Measurements from ENCODE around the gene GSS. TPM values are rescaled to one million over a fixed set of nuclear protein-coding genes. Genes with fewer than 3 reads are reported as not detected.
A peak's percentile ranks its signal among the peaks of the same experiment; 100 is the strongest.

GSS gene
- total RNA-seq = 10 to 100 TPM; 84.3 to 86.0 TPM

- Mint-ChIP-seq H3K4me1 (ENCODE audit: low read depth) (peaks cover 30% of the 10 kb centered on the region), H3K9me3 (no peaks in the 10 kb centered on the region), H3K36me3 (ENCODE audit: low read depth) (peaks cover 5% of the 10 kb centered on the region), H3K4me3 (peak within 1 kb of the TSS; percentile 98), H3K27me3 (ENCODE audit: low read depth) (no peaks in the 10 kb centered on the region), H3K27ac (peak within 1 kb of the TSS; percentile 92)
- intact Hi-C loops (cut with micrococcal nuclease) = loop anchor here (1.0 to 5.0 kb wide), 9 partner anchors 37 to 592 kb away; partner anchors contain the start of genes EDEM2, ITCH, MMP24OS and NCOA6
- peak; percentile 99 for DNase-seq
- CTCF ChIA-PET = interaction anchor here (0.6 to 6.5 kb wide), 11 partner anchors 10 to 122 kb away, joined by 3 to 122 read pairs (median 4); partner anchors contain the start of genes ACSS2 and GGT7
Observed at GRCh38 chr20:34955231-34956040, at the start of gene GSS, which contains the start of gene MYH7B. Gene GSS, minus strand, starts transcription at chr20:34955806. Its CDS starts 3,954 bp downstream, at chr20:34951852. Gene MYH7B, plus strand, starts transcription at chr20:34955868. Its CDS starts 22,138 bp downstream, at chr20:34978006.

- Mint-ChIP-seq H3K36me3 (ENCODE audit: low read depth) (peaks cover 12% of the 10 kb centered on the region), H3K4me3 (no peak overlapping the region), H3K4me1 (ENCODE audit: low read depth) (no peaks in the 10 kb centered on the region), H3K27me3 (ENCODE audit: low read depth) (no peaks in the 10 kb centered on the region), H3K27ac (no peak overlapping the region), H3K9me3 (no peaks in the 10 kb centered on the region)
- intact Hi-C loops (cut with micrococcal nuclease) = no loop called here
- CTCF ChIA-PET = no interaction called here
- no peak for DNase-seq
Observed at GRCh38 chr20:35004749-35005462, 49.3 kb upstream of the GSS start.

DNA sequence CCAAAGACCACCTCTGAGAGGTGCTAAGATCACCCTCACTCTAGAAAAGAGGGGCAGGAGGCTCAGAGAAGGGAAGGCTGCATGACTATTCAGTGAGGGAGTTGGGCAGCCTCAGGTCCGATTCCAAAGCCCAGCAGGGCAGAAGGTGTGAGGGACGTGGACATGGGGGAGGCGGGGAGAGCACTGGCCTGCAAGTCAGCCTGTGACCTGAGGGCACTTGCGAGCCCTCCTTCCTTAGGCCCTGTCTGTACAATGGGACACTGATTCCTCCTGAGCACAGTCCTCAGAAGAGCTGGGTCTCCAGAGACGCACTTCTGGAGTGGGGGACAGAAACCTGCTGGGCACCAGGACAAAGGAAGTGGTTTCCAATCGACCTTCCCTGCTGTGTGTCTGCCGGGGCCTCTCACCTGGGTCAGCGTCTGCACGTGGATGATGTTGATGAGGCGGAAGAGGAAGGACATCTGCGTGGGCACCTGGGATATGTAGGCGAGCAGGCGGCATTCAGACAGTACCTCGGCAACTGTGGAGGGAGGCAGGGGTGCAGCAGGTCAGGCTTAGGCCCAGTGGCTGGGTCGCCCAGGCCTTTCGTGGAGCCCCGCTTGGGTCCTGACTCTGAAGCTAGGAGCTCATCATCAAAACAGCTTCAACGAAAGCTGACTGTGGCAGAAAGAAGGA lies 48.6 kb upstream of the GSS start:
- Mint-ChIP-seq H3K27ac (no peak overlapping the region), H3K36me3 (ENCODE audit: low read depth) (peaks cover 14% of the 10 kb centered on the region), H3K27me3 (ENCODE audit: low read depth) (no peaks in the 10 kb centered on the region), H3K4me1 (ENCODE audit: low read depth) (no peaks in the 10 kb centered on the region), H3K9me3 (no peaks in the 10 kb centered on the region), H3K4me3 (no peak overlapping the region)
- no peak for DNase-seq
- CTCF ChIA-PET = no interaction called here
- intact Hi-C loops (cut with micrococcal nuclease) = no loop called here

- CTCF ChIA-PET = no interaction called here
- peaks cover 15% of the 10 kb centered on the region for H3K36me3 Mint-ChIP-seq (ENCODE audit: low read depth)
- intact Hi-C loops (cut with micrococcal nuclease) = no loop called here
Observed at GRCh38 chr20:35003211-35004031, 47.8 kb upstream of the GSS start.

GRCh38 chr20:35002426-35003210 lies 47.0 kb upstream of the GSS start:
- Mint-ChIP-seq H3K9me3 (no peaks in the 10 kb centered on the region), H3K4me1 (ENCODE audit: low read depth) (no peaks in the 10 kb centered on the region), H3K4me3 (no peak overlapping the region), H3K36me3 (ENCODE audit: low read depth) (peaks cover 16% of the 10 kb centered on the region), H3K27ac (no peak overlapping the region), H3K27me3 (ENCODE audit: low read depth) (no peaks in the 10 kb centered on the region)
- no peak for DNase-seq
- intact Hi-C loops (cut with micrococcal nuclease) = no loop called here
- CTCF ChIA-PET = no interaction called here

More at GRCh38 chr20:35003211-35004031, 47.8 kb upstream of the GSS start:
- Mint-ChIP-seq H3K27ac (no peak overlapping the region), H3K27me3 (ENCODE audit: low read depth) (no peaks in the 10 kb centered on the region), H3K4me3 (no peak overlapping the region), H3K9me3 (no peaks in the 10 kb centered on the region), H3K4me1 (ENCODE audit: low read depth) (no peaks in the 10 kb centered on the region)
- DNase-seq = no peak

- H3K9me3 Mint-ChIP-seq = no peaks in the 10 kb centered on the region
- CTCF ChIA-PET = interaction anchor here (0.6 to 1.5 kb wide), 3 partner anchors 98 to 127 kb away, joined by 3 to 4 read pairs (median 3); no protein-coding TSS in a partner anchor
- H3K4me3 Mint-ChIP-seq = no peak overlapping the region
- H3K27ac Mint-ChIP-seq = no peak overlapping the region
- intact Hi-C loops (cut with micrococcal nuclease) = no loop called here
- DNase-seq = peak; percentile 33
- no peaks in the 10 kb centered on the region for H3K4me1 Mint-ChIP-seq (ENCODE audit: low read depth)
- peaks cover 17% of the 10 kb centered on the region for H3K36me3 Mint-ChIP-seq (ENCODE audit: low read depth)
- no peaks in the 10 kb centered on the region for H3K27me3 Mint-ChIP-seq (ENCODE audit: low read depth)
Observed at GRCh38 chr20:35001596-35002362, 46.2 kb upstream of the GSS start.

GRCh38 chr20:35000922-35001595 lies 45.5 kb upstream of the GSS start:
- intact Hi-C loops (cut with micrococcal nuclease) = no loop called here
- peak overlapping the region; percentile 18 for H3K27ac Mint-ChIP-seq
- no peaks in the 10 kb centered on the region for H3K9me3 Mint-ChIP-seq
- peaks cover 17% of the 10 kb centered on the region for H3K36me3 Mint-ChIP-seq (ENCODE audit: low read depth)
- CTCF ChIA-PET = interaction anchor here (0.6 to 1.5 kb wide), 2 partner anchors 97 to 126 kb away, joined by 3 to 4 read pairs; no protein-coding TSS in a partner anchor
- no peak overlapping the region for H3K4me3 Mint-ChIP-seq
- no peaks in the 10 kb centered on the region for H3K4me1 Mint-ChIP-seq (ENCODE audit: low read depth)
- no peaks in the 10 kb centered on the region for H3K27me3 Mint-ChIP-seq (ENCODE audit: low read depth)
- DNase-seq = no peak

- intact Hi-C loops (cut with micrococcal nuclease) = no loop called here
- H3K27ac Mint-ChIP-seq = peak overlapping the region; percentile 18
- CTCF ChIA-PET = interaction anchor here (1.5 kb wide), 1 partner anchor 126 kb away, joined by 4 read pairs; no protein-coding TSS in a partner anchor
- no peaks in the 10 kb centered on the region for H3K27me3 Mint-ChIP-seq (ENCODE audit: low read depth)
- no peaks in the 10 kb centered on the region for H3K9me3 Mint-ChIP-seq
- peaks cover 18% of the 10 kb centered on the region for H3K36me3 Mint-ChIP-seq (ENCODE audit: low read depth)
- no peak for DNase-seq
- no peak overlapping the region for H3K4me3 Mint-ChIP-seq
- H3K4me1 Mint-ChIP-seq (ENCODE audit: low read depth) = no peaks in the 10 kb centered on the region
Observed at GRCh38 chr20:35000311-35000921, 44.8 kb upstream of the GSS start.

DNA sequence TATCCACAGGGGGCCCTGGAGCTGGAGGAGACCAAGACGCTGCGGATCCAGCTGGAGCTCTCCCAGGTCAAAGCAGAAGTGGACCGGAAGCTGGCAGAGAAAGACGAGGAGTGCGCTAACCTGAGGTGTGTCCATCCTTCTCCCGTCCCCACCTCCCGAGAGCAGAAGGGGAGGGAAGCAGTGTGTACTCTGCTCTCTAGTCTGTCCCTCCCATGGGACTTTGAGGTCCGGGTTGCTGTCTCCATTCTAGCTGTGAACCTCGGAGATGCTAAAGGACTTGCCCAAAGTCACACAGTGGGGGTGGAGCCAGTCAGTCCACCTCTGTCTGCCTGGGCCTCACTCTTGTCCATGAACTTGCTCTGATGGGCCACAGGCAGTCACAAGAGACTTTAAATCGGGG lies 44.2 kb upstream of the GSS start:
- intact Hi-C loops (cut with micrococcal nuclease) = no loop called here
- Mint-ChIP-seq H3K36me3 (ENCODE audit: low read depth) (peaks cover 18% of the 10 kb centered on the region), H3K9me3 (no peaks in the 10 kb centered on the region), H3K4me3 (no peak overlapping the region), H3K4me1 (ENCODE audit: low read depth) (no peaks in the 10 kb centered on the region), H3K27ac (no peak overlapping the region), H3K27me3 (ENCODE audit: low read depth) (no peaks in the 10 kb centered on the region)
- no peak for DNase-seq
- CTCF ChIA-PET = no interaction called here

GRCh38 chr20:34999021-34999451 lies 43.4 kb upstream of the GSS start:
- intact Hi-C loops (cut with micrococcal nuclease) = no loop called here
- peaks cover 13% of the 10 kb centered on the region for H3K36me3 Mint-ChIP-seq (ENCODE audit: low read depth)
- no peak for DNase-seq
- H3K27me3 Mint-ChIP-seq (ENCODE audit: low read depth) = no peaks in the 10 kb centered on the region
- H3K4me1 Mint-ChIP-seq (ENCODE audit: low read depth) = no peaks in the 10 kb centered on the region
- no peaks in the 10 kb centered on the region for H3K9me3 Mint-ChIP-seq
- no peak overlapping the region for H3K4me3 Mint-ChIP-seq
- CTCF ChIA-PET = interaction anchor here (1.0 kb wide), 1 partner anchor 125 kb away, joined by 3 read pairs; no protein-coding TSS in a partner anchor
- H3K27ac Mint-ChIP-seq = no peak overlapping the region
